22Rv1 (cell line): Measurements from ENCODE around the gene CARD11.

Source experiments
- H3K27ac ChIP-seq: fragments of 450-650 bp; 2 replicates; pipeline ENCODE4 v1.5.1; 2017
- CTCF ChIP-seq: fragments of 450-650 bp; IDR thresholded peaks from 2 replicates; pipeline ENCODE4 v1.5.1; 2017; ENCODE audit warnings: mild to moderate bottlenecking
- ZFX ChIP-seq: fragments of 450-650 bp; IDR thresholded peaks from 2 replicates; pipeline ENCODE4 v1.6.1; 2017; ENCODE audit warnings: antibody characterized with exemption, borderline replicate concordance

Gene CARD11

GRCh38 chr7:2996141-2996540 is 47.5 kb downstream of the CARD11 start:
- H3K27ac ChIP-seq = no peak overlapping the region
- TF ChIP-seq ZFX (no peak), CTCF (no peak)

- H3K27ac ChIP-seq = no peak overlapping the region
- TF ChIP-seq ZFX = no peak
- no peak for TF ChIP-seq CTCF
Observed at GRCh38 chr7:2993868-2994267, 49.8 kb downstream of the CARD11 start.

GRCh38 chr7:2993396-2993795 is 50.3 kb downstream of the CARD11 start:
- H3K27ac ChIP-seq = no peak overlapping the region
- no peak for TF ChIP-seq CTCF
- no peak for TF ChIP-seq ZFX

- TF ChIP-seq CTCF = no peak
- no peak for TF ChIP-seq ZFX
- no peak overlapping the region for H3K27ac ChIP-seq
Observed at GRCh38 chr7:2990949-2991470, 52.7 kb downstream of the CARD11 start.

GRCh38 chr7:2986561-2986960 is 57.1 kb downstream of the CARD11 start:
- H3K27ac ChIP-seq = no peak overlapping the region
- no peak for TF ChIP-seq CTCF
- TF ChIP-seq ZFX = no peak

- no peak for TF ChIP-seq ZFX
- TF ChIP-seq CTCF = no peak
- H3K27ac ChIP-seq = no peak overlapping the region
Observed at GRCh38 chr7:2985866-2986265, 57.8 kb downstream of the CARD11 start.

GRCh38 chr7:2984091-2984490 is 59.6 kb downstream of the CARD11 start:
- TF ChIP-seq ZFX (no peak), CTCF (no peak)

More at GRCh38 chr7:2984091-2984490, 59.6 kb downstream of the CARD11 start:
- no peak overlapping the region for H3K27ac ChIP-seq
